Superior temporal gyrus (tissue), 1 donor: ENCODE data around the gene TBC1D7.

Experiments used
- DNase-seq: peaks from one replicate; pipeline ENCODE4 v3.0.0-alpha.2; 2016; ENCODE audit errors: extremely low spot score

TBC1D7 gene

GRCh38 chr6:13272131-13273046 lies 55.9 kb downstream of the TBC1D7 start:
- no peak for DNase-seq

DNA sequence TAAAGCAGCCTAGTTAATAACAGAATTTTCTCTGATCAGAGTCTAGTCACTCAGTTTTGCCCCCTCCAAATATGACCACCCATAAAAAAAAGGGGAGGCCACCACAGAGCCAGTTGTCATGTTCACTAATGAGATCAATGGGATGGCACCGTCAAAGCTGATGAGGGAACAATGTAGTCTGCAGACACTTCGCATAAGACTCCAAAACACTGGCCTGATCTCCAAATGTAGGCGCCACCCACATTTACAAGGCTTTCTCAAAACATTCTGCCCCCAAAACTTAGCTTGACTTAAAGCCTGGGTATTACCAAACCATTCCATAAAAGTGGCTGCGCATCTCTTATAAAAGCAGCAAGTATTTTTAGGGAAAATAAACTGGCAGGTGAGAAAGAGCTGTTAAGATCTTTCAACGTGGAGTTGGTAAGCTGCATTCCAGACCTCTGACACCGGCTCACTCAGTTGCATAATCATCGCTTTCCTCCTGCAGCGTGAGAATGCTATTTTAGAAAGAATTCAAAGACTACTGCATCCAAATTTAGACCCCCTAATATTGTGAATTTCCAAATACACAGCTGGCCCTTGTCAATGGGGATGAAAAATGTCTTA lies 59.3 kb downstream of the TBC1D7 start:
- DNase-seq: no peak

DNA sequence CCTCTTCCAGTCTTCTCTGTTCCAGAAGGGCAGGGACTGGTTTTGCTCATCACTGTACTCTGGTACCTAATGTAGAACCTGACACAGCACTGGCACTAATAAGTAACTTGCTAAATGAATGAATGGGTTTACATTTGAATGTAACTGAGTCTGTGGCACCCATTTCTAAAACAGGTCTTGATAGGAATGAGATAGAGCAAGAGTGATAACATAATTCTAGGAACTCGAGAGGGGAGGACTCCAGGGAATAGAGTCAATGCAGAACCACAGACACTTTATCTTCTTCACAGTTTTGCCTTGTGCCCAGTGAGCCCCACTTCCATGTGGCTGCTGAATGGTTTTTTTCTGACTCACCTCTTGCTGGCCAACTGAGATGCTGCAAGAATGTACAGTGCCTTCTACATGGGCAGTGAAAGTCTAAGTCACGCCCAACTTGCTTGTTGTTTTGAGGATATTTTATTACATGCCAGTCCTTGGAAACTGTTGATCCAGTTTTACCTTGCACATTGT lies 61.1 kb downstream of the TBC1D7 start:
- no peak for DNase-seq

- no peak for DNase-seq
Observed at GRCh38 chr6:13263669-13264068, 64.7 kb downstream of the TBC1D7 start.

- DNase-seq: no peak
Observed at GRCh38 chr6:13262302-13263230, 65.8 kb downstream of the TBC1D7 start.

- DNase-seq: no peak
Observed at GRCh38 chr6:13261464-13261994, 66.8 kb downstream of the TBC1D7 start.

DNA sequence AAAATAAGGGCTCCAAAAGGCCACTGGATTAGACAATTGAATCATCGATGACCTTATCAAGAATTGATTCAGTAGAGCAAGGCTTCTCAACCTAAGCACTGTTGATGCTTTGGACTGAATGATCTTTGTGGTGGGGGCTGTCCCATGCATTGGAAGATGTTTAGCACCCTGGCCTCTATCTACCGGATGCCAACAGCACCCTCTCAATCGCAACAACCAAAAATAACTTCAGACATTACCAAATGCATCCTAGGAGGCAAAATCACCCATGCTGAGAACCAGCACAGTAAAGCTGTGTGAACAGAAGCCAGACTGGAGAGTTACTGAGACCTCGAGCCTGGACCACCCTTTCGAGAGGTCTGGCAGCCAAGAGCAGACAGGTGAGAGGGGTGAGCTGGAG lies 67.5 kb downstream of the TBC1D7 start:
- DNase-seq: no peak

GRCh38 chr6:13260101-13260598 lies 68.2 kb downstream of the TBC1D7 start:
- DNase-seq: no peak

DNA sequence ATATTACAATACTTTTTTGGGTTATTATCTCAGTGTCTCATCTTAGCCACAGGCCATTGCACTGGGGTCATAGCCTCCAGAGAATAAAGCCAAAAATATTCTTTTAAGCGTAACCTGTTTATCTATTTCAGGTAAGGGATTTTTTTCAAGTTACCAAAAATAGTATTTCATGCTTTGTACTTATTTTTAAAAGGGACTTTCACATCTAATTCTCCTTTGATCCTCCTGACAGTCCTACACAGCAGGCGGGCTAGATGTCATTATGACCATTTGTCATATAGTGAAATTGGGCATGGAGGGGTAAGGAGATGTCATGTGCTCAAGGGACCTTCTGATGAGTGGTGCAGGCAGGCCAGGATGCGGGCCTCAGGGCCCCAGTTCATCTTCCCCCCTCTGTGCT lies 68.9 kb downstream of the TBC1D7 start:
- no peak for DNase-seq

GRCh38 chr6:13256266-13257001 lies 71.9 kb downstream of the TBC1D7 start:
- DNase-seq: no peak
